Fibroblast of skin of left biceps (primary cell): ENCODE results near the gene C10orf67.
A peak's percentile ranks its signal among the peaks of the same experiment; 100 is the strongest.
"Not testable (repeated sequence)": the region's sequence is repeated elsewhere in the genome, so short reads cannot be mapped to it uniquely, and the experiment has no call there.

Source experiments
- DNase-seq, 2 experiments: peaks; one replicate each; pipeline ENCODE4 v3.0.0-alpha.2; 2013; ENCODE audit warnings: low read depth in 2 of 2

C10orf67 gene

GRCh38 chr10:23362879-23363792 is 18.5 kb upstream of the C10orf67 start:
- DNase-seq = no peak

DNA sequence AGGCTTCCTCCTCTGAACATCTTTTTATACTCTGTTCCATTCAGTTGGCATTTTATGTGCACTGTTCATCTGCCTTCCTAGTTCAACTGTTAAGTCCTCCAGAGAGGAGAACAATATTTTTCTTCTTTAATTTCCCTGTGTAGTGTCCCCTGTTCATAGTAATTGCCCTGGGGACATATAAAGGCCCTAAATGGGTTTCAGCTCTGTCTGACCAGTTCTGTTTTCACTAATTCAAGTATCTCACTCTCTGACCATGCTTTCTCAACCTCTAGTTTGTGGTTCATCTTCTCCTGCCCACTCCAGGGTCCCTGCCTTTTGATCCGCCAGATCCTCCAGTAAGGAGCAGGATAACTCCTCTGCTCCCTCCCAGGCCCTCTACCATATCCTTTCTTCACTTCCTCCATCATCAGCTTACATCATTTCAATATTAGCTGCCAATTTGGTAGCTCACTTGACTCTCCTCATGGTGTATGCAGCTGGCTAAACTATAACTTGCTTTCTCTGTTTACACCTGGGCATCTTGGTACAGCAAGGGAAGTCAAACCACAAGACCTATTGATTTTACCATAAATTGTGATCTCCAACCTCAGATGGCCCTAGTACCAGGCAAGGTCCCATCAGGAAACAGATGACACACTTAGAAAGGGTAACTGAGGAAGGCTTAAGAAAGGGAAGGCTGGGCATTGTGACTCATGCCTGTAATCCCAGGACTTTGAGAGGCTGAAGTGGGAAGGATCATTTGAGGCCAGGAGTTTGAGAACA is 17.7 kb upstream of the C10orf67 start:
- DNase-seq = no peak

GRCh38 chr10:23361665-23362064 is 17.1 kb upstream of the C10orf67 start:
- no peak for DNase-seq

GRCh38 chr10:23359692-23360380 is 15.2 kb upstream of the C10orf67 start:
- DNase-seq = no peak

GRCh38 chr10:23358357-23358756 is 13.8 kb upstream of the C10orf67 start:
- DNase-seq = no peak

- no peak for DNase-seq
These were observed 10.2 kb upstream of the C10orf67 start for GRCh38 chr10:23354630-23355279.

DNA sequence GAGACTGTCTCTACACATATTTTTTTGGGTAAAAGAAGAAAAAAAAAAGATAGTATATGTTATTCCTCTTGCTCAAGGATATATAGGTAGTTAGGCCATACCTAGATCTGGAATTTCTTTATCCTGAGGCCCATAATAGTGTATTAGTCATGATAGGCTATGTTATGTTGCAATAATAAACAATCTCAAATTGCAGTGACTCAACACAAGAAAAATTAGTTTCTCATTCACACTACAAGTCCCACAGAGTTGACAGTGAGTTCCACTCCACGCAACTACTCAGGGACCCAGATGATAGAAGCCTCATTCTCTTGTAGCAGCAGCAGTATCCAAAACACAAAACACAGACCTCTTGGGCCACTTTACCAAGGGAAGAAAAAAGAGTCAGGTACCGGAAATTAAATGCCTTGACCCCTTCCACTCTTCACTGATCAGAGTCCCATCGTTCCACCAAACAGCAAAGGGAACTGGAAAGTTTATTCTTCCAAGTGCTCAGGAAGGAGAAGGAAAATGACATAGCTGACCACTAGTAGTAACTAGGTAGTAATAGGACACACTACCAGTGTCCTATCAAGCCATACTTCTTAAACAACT is 7.4 kb upstream of the C10orf67 start:
- DNase-seq = peak in 1 of 2 experiments; percentile 42

DNA sequence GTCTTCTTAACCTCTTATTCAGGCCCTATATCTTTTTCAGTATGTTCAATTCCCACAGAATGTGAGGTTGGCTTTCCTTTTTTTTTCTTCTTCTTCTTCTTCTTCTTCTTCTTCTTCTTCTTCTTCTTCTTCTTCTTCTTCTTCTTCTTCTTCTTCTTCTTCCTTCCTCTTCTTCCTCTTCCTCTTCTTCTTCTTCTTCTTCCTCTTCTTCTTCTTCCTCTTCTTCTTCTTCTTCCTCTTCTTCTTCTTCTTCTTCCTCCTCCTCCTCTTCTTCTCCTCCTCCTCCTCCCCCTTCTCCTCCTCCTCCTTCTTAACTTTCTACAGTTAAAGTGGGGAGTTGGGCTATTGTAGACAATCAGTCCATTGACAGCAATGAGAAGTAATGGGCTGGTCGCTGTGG is 6.1 kb upstream of the C10orf67 start:
- not testable (repeated sequence) for DNase-seq

DNA sequence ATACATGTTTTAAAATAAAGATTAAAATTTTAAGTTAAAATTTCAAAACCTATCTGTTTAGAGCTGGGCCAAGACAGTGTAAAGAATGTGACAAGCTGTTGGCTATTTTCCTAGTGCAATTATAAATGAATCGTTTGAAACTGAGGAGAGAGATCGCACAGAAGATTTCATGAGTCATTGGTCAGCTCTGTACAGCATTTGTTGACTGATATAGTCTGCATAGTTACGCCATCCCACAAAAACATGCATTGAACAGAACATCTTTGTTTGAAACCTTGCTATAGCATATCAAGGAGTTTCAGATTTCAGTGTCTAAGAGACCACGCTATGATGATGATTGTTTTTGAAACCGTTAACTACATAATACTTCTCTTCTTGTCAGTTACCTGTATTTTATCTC is 1.3 kb upstream of the C10orf67 start:
- DNase-seq = peak; percentile 76 to 82

DNA sequence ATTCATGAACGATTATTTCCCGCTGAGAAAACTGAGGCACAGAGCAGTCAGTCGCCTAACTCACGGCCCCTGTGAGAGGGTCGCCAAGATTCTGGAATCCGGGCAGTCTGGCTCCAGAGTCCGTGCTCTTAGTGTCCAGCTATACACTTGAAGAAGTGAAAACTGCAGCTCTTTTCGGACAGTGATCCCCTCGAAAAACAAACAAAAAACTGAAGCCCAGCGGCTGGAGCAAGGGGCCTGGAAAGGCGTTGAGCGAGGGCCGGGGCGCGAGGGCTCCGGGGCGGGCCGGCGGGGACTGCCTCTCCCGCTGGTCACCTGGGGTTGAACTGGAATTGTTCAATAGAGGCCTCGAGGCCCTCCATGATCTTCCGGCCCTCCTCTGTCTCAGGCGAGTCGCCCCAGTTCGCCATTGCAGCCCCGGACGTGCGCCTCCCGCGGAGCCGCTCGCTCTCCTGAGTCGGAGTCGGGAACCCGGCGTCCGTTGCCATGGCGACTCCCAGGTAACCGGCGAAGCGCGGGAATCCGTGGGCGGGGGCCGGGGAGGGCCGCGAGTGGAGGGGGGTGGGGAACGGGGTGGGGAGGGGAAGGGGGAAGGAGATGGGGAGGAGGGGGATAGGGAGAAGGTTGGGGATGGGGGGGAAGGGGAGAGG is 881 bp downstream of the C10orf67 start:
- DNase-seq = no peak

- no peak for DNase-seq
These were observed 2.2 kb downstream of the C10orf67 start for GRCh38 chr10:23342213-23342884.

DNA sequence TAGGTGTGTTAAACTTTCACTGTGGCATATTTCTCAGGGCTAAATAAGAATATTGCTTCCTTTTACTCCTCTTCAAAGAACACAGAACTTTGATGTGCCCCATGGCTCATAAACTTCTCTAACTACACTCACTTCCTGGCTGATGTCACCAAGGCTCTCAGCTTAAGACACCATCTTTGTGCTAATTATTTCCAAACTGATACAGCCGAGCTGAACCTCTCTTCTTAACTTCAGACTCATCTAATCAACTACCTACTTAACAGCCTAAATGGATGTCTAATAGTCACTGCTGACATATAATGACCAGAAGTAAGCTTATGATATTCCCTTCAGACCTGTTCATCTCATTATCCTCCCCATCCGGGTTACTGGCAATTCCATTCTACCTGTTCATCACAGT is 3.6 kb downstream of the C10orf67 start:
- DNase-seq = no peak

DNA sequence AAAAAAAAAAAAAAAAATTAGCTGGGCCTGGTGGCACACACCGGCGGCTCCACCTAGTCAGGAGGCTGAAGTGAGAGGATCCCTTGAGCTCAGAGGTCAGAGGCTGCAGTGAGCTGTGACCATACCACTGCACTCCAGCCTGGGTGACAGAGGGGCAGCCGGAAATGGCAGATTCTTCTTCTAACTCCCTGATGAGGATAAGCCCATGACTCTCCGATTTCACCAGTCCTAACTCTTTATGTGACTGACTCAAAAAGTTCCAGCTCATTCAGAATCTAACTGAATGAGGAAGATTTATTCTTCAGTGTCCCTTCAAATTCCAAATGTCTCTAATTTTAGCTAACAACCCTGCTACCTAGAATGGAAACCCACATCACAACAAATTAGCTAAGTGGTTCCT is 4.2 kb downstream of the C10orf67 start:
- no peak for DNase-seq

GRCh38 chr10:23338886-23339285 is 5.7 kb downstream of the C10orf67 start:
- no peak for DNase-seq

DNA sequence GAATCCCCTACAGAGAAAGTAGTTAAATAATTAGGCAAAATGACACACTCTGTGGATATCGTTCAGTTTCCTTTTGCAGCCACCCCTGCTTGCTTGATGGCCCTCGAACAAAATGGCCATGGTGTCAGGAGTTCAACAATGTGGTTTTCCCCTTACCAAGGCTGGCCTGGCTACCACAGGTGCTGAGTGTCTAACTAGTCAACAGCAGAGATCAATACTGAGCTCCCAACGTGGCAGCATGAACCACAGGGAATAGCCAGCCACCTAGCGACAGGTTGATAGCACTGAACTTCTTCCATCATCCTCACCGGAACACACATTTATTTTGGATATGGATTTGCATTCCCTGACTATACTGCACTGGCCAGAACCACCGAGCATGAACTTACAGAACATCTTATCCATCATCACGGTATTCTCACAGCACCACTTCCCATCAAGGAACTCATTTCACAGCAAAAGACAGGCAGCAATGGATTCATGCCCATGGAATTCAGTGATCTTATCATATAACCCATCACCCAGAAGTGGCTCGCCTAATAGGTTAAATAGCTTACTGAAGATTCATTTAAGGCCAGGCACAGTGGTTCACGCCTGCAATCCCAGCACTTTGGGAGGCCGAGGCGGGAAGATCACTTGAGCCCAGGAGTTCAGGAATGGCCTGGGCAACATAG is 6.3 kb downstream of the C10orf67 start:
- DNase-seq = peak in 1 of 2 experiments; percentile 50

- no peak for DNase-seq
These were observed 7.0 kb downstream of the C10orf67 start for GRCh38 chr10:23337616-23338015.

GRCh38 chr10:23331567-23332301 is 12.9 kb downstream of the C10orf67 start:
- peak; percentile 84 to 88 for DNase-seq

GRCh38 chr10:23330948-23331347 is 13.6 kb downstream of the C10orf67 start:
- no peak for DNase-seq
